SU-DHL-6 (cell line): ENCODE results near the gene ZNF862.

Source experiments
- H2AFZ ChIP-seq: fragments of 200-600 bp; sonication (generic); 2 replicates; pipeline ENCODE4 v1.6.1; 2014; ENCODE audit warnings: low read depth, mild to moderate bottlenecking, moderate library complexity, mixed read lengths, antibody characterized with exemption, low read length; ENCODE audit not compliant: severe bottlenecking
- H3F3A ChIP-seq: fragments of 200-600 bp; shearing (Covaris generic); 2 replicates; pipeline ENCODE4 v1.6.0; 2016; ENCODE audit warnings: antibody characterized with exemption, mild to moderate bottlenecking; ENCODE audit not compliant: insufficient read depth
- H3K27ac ChIP-seq: fragments of 200-600 bp; sonication (generic); 2 replicates; pipeline ENCODE4 v1.5.1; 2016; ENCODE audit warnings: low read depth, mild to moderate bottlenecking, low read length, moderate library complexity, mixed read lengths
- H3K27me3 ChIP-seq: fragments of 200-600 bp; sonication (generic), shearing (Covaris generic); 2 replicates; pipeline ENCODE4 v1.6.0; 2014; ENCODE audit warnings: mild to moderate bottlenecking, low read length
- H3K36me3 ChIP-seq: fragments of 200-600 bp; sonication (generic); 2 replicates; pipeline ENCODE4 v1.6.1; 2014; ENCODE audit warnings: mild to moderate bottlenecking, low read length, mixed read lengths
- H3K4me2 ChIP-seq: fragments of 300-600, 200-600 bp; shearing (Covaris generic), sonication (generic); 2 replicates; pipeline ENCODE4 v1.6.0; 2014; ENCODE audit warnings: low read length, low read depth, mild to moderate bottlenecking; ENCODE audit not compliant: poor library complexity, severe bottlenecking
- H3K4me3 ChIP-seq: fragments of 200-600 bp; sonication (generic); 2 replicates; pipeline ENCODE4 v1.5.1; 2014; ENCODE audit warnings: antibody characterized with exemption, low read length, mild to moderate bottlenecking, mixed read lengths; ENCODE audit not compliant: insufficient read depth, poor library complexity, severe bottlenecking
- H3K79me2 ChIP-seq: fragments of 200-600 bp; sonication (generic); 2 replicates; pipeline ENCODE4 v1.6.1; 2014; ENCODE audit warnings: mild to moderate bottlenecking, low read length, moderate library complexity; ENCODE audit not compliant: insufficient read depth
- H3K9ac ChIP-seq: fragments of 200-600 bp; sonication (generic); 2 replicates; pipeline ENCODE4 v1.7.0; 2014; ENCODE audit warnings: mild to moderate bottlenecking, low read length
- H3K9me2 ChIP-seq: fragments of 200-600 bp; sonication (generic); replicated peaks from 2 replicates; pipeline ENCODE4 v1.6.1; 2014; ENCODE audit warnings: low read length; ENCODE audit not compliant: insufficient read depth
- H3K9me3 ChIP-seq: fragments of 200-600 bp; sonication (generic); 2 replicates; pipeline ENCODE4 v1.6.1; 2014; ENCODE audit warnings: low read length, mixed read lengths; ENCODE audit not compliant: insufficient read depth
- H4K20me1 ChIP-seq: fragments of 200-600 bp; sonication (generic); 2 replicates; pipeline ENCODE4 v1.6.1; 2014; ENCODE audit warnings: low read depth, mild to moderate bottlenecking, antibody characterized with exemption, low read length, moderate library complexity, mixed read lengths
- EZH2phosphoT487 ChIP-seq: fragments of 200-600 bp; sonication (generic), shearing (Covaris generic); conservative IDR thresholded peaks from 2 replicates; pipeline ENCODE4 v1.6.1; 2018; ENCODE audit warnings: mild to moderate bottlenecking, antibody characterized with exemption, low read length, moderate library complexity, mixed read lengths
- TF ChIP-seq, protein P1 (sequence below): fragments of 200-600 bp; sonication (generic); IDR thresholded peaks from one replicate; pipeline ENCODE4 v1.5.1; 2017; ENCODE audit warnings: antibody characterized with exemption, mild to moderate bottlenecking, low read length, moderate library complexity; ENCODE audit not compliant: insufficient read depth, poor library complexity, severe bottlenecking

The ZNF862 gene

DNA sequence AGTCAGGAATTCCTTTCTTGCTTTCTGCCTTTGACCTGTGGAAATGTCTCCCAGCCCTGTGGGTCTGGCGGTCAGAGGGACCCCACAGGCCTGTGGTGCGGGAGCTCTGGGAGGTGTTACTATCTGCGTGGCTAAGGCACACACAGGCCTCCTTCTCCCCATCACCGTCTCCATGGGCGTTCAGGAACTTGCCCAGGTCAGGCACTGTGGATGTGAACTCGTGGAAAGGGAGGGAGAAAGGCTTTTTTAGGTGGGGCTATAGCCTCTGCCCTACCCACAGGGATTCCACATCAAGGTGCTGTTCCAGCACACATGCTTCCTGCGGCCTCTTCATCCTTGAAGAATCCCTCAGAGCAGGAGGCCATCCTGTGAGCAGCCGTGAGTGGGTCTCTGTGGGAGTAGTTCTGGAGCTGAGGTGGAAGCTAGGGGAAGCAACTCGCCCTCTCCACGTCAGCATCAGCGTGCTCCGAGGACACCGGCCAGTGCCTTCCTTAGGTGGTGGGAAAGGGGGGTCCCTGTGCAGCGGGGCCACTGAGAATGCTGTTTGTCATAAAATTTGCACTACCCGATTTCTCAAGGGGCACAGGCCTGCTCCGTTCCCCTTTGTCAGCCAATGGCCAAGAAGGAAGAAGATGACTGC is 28.1 kb downstream of the ZNF862 start:
- Histone ChIP-seq H3K79me2 (no peaks in the 10 kb centered on the region), H3K27ac (no peak overlapping the region), H3K9me2 (no peaks in the 10 kb centered on the region), H3K4me2 (no peak overlapping the region), H3K4me3 (no peak overlapping the region), H3K9me3 (no peaks in the 10 kb centered on the region), H3K27me3 (no peaks in the 10 kb centered on the region), H3F3A (no peaks in the 10 kb centered on the region), H2AFZ (no peak overlapping the region), H4K20me1 (no peaks in the 10 kb centered on the region), H3K9ac (no peak overlapping the region), H3K36me3 (no peaks in the 10 kb centered on the region)
- TF ChIP-seq EZH2phosphoT487, result no peak
- TF ChIP-seq, protein P1, sequence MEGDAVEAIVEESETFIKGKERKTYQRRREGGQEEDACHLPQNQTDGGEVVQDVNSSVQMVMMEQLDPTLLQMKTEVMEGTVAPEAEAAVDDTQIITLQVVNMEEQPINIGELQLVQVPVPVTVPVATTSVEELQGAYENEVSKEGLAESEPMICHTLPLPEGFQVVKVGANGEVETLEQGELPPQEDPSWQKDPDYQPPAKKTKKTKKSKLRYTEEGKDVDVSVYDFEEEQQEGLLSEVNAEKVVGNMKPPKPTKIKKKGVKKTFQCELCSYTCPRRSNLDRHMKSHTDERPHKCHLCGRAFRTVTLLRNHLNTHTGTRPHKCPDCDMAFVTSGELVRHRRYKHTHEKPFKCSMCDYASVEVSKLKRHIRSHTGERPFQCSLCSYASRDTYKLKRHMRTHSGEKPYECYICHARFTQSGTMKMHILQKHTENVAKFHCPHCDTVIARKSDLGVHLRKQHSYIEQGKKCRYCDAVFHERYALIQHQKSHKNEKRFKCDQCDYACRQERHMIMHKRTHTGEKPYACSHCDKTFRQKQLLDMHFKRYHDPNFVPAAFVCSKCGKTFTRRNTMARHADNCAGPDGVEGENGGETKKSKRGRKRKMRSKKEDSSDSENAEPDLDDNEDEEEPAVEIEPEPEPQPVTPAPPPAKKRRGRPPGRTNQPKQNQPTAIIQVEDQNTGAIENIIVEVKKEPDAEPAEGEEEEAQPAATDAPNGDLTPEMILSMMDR, result no peak

GRCh38 chr7:149866779-149867447 is 28.7 kb downstream of the ZNF862 start:
- no peaks in the 10 kb centered on the region for H3K36me3 ChIP-seq
- H2AFZ ChIP-seq, result no peak overlapping the region
- no peak overlapping the region for H3K4me2 ChIP-seq
- no peak overlapping the region for H3K27ac ChIP-seq
- no peaks in the 10 kb centered on the region for H3F3A ChIP-seq
- H3K9me2 ChIP-seq, result no peaks in the 10 kb centered on the region
- no peaks in the 10 kb centered on the region for H3K27me3 ChIP-seq
- H3K79me2 ChIP-seq, result no peaks in the 10 kb centered on the region
- no peak overlapping the region for H3K9ac ChIP-seq
- no peak overlapping the region for H3K4me3 ChIP-seq
- no peaks in the 10 kb centered on the region for H3K9me3 ChIP-seq
- no peaks in the 10 kb centered on the region for H4K20me1 ChIP-seq
- TF ChIP-seq EZH2phosphoT487, result no peak
- TF ChIP-seq, protein P1, result no peak

DNA sequence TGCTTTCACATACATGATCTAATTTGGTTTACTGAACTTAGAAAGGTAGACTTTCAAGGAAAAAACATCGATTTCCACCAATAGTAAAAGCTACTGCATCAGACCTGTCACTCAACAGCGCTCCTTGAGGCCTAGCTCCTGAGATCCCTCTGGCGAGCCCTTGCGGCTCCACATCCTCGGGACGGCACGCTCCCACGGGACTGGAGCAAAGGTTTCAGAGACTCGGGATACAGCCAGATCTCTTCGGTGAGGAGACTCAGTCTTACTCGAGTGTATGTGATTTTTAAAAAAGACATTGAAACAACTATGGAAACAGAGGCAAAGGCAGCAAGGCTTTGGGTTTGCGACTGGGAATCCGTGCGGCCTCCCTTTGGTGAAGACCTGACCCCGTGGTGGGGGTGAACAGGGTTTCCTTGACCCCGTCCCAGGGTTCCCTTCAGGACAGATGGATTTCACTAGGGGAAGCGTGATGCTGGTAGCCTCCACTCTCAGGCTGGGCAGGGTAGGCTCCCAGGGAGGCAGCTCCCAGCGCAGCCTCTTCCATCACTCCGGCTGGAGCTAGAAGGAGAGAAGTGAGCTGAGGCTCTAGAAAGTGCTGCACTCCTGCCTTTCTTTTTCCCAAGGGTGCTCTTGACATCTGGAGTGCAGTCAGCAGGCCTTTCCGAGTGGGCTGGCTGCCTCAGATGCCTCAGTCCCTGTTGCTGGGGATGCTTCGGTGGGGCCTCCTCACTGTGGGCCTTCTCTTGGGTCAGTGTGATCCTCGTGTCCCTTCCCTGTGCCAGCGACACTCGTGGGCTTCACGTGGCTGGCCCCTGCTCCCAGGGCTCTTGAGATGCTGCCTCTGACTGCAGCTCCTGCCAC is 29.8 kb downstream of the ZNF862 start:
- Histone ChIP-seq H3K9me2 (no peaks in the 10 kb centered on the region), H3K36me3 (no peaks in the 10 kb centered on the region), H2AFZ (no peak overlapping the region), H4K20me1 (no peaks in the 10 kb centered on the region), H3K27me3 (no peaks in the 10 kb centered on the region), H3K27ac (no peak overlapping the region), H3K9ac (no peak overlapping the region), H3K4me2 (no peak overlapping the region), H3F3A (no peaks in the 10 kb centered on the region), H3K79me2 (no peaks in the 10 kb centered on the region), H3K9me3 (no peaks in the 10 kb centered on the region), H3K4me3 (no peak overlapping the region)
- TF ChIP-seq, protein P1, result no peak
- no peak for TF ChIP-seq EZH2phosphoT487
